ENCODE results near the gene C1orf50.

C1orf50 gene

GRCh38 chr1:42758641-42759040 is 8.4 kb upstream of the C1orf50 start:
- DNase-seq (ENCODE audit: low read depth in 3 of 3), result no peak

GRCh38 chr1:42759114-42759513 is 7.9 kb upstream of the C1orf50 start:
- no peak for DNase-seq (ENCODE audit: low read depth in 3 of 3)

GRCh38 chr1:42761567-42761966 is 5.5 kb upstream of the C1orf50 start:
- DNase-seq (ENCODE audit: low read depth in 3 of 3), result no peak

GRCh38 chr1:42762269-42762668 is 4.8 kb upstream of the C1orf50 start:
- no peak for DNase-seq (ENCODE audit: low read depth in 3 of 3)

- no peak for DNase-seq (ENCODE audit: low read depth in 3 of 3)
Observed at GRCh38 chr1:42765269-42765668, 1.8 kb upstream of the C1orf50 start.

- peak; percentile 18 to 50 (median 18) for DNase-seq (ENCODE audit: low read depth in 3 of 3)
Observed at GRCh38 chr1:42765832-42766740, 963 bp upstream of the C1orf50 start.

- DNase-seq (ENCODE audit: low read depth in 3 of 3), result no peak
Observed at GRCh38 chr1:42767510-42768000, 506 bp downstream of the C1orf50 start.

- no peak for DNase-seq (ENCODE audit: low read depth in 3 of 3)
Observed at GRCh38 chr1:42768172-42768571, 1.1 kb downstream of the C1orf50 start.

- DNase-seq (ENCODE audit: low read depth in 3 of 3), result no peak
Observed at GRCh38 chr1:42769811-42770210, 2.8 kb downstream of the C1orf50 start.

GRCh38 chr1:42773420-42773819 is 6.4 kb downstream of the C1orf50 start:
- DNase-seq (ENCODE audit: low read depth in 3 of 3), result no peak

GRCh38 chr1:42774928-42775526 is 8.0 kb downstream of the C1orf50 start:
- DNase-seq (ENCODE audit: low read depth in 3 of 3), result no peak

- DNase-seq (ENCODE audit: low read depth in 3 of 3), result no peak
Observed at GRCh38 chr1:42776502-42776901, 9.5 kb downstream of the C1orf50 start.

- DNase-seq (ENCODE audit: low read depth in 3 of 3), result no peak
Observed at GRCh38 chr1:42777852-42778251, 10.8 kb downstream of the C1orf50 start.

GRCh38 chr1:42779725-42780124 is 12.7 kb downstream of the C1orf50 start:
- DNase-seq (ENCODE audit: low read depth in 3 of 3), result no peak

- DNase-seq (ENCODE audit: low read depth in 3 of 3), result no peak
Observed at GRCh38 chr1:42780176-42780575, 13.1 kb downstream of the C1orf50 start.

- DNase-seq (ENCODE audit: low read depth in 3 of 3), result no peak
Observed at GRCh38 chr1:42783092-42783491, 16.0 kb downstream of the C1orf50 start.

GRCh38 chr1:42784547-42784945 is 17.5 kb downstream of the C1orf50 start:
- DNase-seq (ENCODE audit: low read depth in 3 of 3), result no peak

GRCh38 chr1:42784946-42785693 is 18.1 kb downstream of the C1orf50 start, which contains the start of gene TMEM269:
TSS of gene TMEM269 (plus strand) at chr1:42784991. CDS start at chr1:42789894, 4,903 bp downstream.
- peak in 1 of 3 experiments; percentile 38 for DNase-seq (ENCODE audit: low read depth in 3 of 3)

- DNase-seq (ENCODE audit: low read depth in 3 of 3), result no peak
Observed at GRCh38 chr1:42786097-42786496, 19.0 kb downstream of the C1orf50 start.

GRCh38 chr1:42788021-42788420 is 21.0 kb downstream of the C1orf50 start:
- no peak for DNase-seq (ENCODE audit: low read depth in 3 of 3)

- DNase-seq (ENCODE audit: low read depth in 3 of 3), result no peak
Observed at GRCh38 chr1:42793824-42794223, 26.8 kb downstream of the C1orf50 start.

GRCh38 chr1:42797414-42797813 is 30.4 kb downstream of the C1orf50 start:
- no peak for DNase-seq (ENCODE audit: low read depth in 3 of 3)

Measured in stimulated activated CD4-positive, alpha-beta T cell treated with anti-CD3 and anti-CD28 coated beads, TNF-alpha, amount 100 ng/mL, for 24 hours (primary cell).